GM12873 (cell line): ENCODE data around the gene CHMP6.

Experiments used
- TF ChIP-seq, protein P1 (sequence below): IDR thresholded peaks from 2 replicates; pipeline ENCODE4 v1.5.1; 2012; ENCODE audit warnings: low read depth, mild to moderate bottlenecking, moderate library complexity, low read length, control low read depth; ENCODE audit not compliant: insufficient read depth; ENCODE audit errors: missing control alignments

Gene CHMP6

GRCh38 chr17:81029859-81030258, 38.2 kb downstream of the CHMP6 start:
- TF ChIP-seq, protein P1, sequence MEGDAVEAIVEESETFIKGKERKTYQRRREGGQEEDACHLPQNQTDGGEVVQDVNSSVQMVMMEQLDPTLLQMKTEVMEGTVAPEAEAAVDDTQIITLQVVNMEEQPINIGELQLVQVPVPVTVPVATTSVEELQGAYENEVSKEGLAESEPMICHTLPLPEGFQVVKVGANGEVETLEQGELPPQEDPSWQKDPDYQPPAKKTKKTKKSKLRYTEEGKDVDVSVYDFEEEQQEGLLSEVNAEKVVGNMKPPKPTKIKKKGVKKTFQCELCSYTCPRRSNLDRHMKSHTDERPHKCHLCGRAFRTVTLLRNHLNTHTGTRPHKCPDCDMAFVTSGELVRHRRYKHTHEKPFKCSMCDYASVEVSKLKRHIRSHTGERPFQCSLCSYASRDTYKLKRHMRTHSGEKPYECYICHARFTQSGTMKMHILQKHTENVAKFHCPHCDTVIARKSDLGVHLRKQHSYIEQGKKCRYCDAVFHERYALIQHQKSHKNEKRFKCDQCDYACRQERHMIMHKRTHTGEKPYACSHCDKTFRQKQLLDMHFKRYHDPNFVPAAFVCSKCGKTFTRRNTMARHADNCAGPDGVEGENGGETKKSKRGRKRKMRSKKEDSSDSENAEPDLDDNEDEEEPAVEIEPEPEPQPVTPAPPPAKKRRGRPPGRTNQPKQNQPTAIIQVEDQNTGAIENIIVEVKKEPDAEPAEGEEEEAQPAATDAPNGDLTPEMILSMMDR, result no peak

DNA sequence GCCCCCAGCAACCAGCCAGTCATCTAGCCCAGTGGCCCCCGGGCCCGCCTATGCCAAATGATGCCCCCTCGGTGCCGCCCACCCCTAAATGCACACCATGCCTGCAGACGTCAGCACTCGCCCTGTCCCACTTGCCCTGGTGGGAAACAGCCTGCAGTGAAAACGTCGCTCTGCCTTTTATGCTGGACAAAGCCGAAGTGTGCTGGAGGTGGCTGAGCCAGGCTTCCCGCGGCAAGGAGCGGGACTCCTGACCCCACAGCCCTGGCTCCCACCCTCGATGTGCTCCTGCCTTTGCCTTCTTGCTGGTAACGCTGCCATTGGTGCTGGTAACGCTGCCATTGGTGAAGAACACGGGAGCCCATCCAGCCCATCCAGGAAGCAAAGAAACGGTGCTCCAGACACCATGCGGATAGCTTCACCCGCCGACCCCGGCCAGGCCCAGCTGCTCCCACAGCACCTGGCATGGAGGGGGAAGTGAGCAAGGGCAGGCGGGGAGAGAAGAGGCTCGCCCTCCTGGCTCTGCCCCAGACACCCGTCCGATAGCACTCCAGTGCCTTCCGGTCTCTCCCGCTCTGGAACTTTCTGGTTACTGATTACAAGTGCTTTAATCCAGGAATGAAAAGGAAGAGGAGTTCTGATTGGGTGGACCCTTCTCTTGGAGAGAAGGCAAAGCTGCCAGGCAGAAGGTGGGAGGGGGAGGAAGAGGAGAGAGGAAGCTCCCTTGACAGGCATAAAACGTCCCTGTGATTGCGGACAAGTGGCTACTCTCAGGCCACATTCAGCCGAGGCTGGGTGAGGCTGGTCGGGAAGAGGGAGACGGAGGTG, 39.3 kb downstream of the CHMP6 start:
- TF ChIP-seq, protein P1, result no peak

DNA sequence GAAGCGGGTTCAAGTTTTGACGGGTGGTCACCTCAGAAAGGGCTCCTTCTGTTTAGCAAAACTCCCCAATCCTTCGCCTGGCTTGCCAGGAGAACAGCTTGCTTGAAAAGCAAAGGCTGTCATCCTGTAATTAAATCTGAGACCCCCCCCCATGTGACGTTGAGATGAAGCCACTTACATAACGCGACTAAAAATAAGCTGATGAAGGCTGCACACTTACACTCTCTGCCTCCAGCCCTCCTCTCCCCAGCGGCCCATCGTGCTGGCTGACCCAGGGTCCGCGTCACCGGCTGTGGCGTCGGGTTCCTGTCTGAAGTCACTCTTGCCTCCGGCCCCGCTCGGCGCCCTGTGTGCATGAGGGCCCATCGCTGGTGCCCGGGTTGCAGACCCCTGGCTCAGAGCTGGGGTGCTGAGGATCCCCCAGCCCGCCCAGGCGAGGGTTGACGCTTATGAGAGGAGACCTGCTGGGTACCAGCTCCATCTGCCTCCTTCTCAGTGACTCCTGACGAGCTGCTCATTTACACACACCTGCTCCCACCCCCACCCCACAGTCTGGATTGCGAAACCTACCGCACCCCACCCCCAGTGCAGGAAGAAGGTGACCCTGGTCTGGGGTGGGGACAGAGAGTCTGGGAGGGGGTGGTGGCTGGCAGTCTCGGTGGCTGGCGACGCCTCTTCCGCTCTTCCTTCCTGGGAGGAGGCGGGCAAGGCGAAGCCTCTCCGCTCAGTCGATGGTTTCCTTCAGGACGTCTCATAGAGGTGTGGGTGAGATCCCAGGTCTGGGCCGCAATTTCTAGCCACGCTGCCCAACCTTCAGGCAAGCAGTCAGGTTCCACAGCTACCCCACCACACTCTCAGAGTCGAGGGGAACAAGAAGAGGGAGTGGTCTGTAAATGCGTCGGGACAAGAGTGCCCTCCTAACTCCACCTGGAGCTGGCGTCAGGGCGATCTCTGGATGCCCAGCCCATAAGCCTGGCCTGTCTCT, 40.2 kb downstream of the CHMP6 start:
- TF ChIP-seq, protein P1, result no peak

DNA sequence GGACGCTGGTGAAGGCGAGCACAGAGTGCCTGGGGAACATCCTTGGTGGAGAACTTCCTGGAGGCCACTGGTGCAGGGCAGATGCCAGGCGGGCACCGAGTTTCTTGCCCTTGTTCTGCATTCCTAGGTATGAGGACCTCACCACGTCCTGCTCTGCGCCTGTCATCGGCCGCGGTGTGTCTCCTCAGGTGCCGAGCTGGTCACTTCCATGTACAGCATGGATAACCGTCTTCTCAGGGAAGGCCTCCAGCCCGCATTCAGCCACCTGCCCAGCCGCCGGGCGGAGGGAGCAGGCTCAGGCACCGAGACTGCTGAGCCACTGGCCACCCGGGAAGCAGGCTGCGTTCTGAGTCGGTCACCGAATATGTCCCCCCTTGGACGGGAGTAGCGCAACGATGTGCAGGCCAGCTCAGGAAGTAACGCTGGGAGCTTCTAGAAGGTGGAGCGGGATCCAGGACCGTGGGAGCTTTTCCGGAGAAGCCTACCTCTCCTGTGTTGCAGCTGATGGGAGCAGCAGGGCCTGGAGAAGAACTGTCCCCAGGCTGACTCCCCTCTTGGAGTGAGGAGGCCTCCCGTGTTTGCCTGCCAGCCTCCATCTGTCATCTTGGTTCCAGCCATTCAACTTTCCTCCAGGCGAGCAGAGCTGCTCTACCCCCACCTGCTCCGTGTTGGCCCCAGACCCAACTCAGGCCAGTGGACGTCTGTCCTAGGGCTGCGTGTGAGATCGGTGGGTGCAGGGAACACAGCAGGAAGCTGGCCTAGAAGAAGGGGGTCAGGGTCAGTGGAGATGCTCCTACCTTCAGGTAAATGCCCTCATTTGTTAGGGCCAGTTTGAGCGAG, 41.2 kb downstream of the CHMP6 start:
- TF ChIP-seq, protein P1, result no peak

DNA sequence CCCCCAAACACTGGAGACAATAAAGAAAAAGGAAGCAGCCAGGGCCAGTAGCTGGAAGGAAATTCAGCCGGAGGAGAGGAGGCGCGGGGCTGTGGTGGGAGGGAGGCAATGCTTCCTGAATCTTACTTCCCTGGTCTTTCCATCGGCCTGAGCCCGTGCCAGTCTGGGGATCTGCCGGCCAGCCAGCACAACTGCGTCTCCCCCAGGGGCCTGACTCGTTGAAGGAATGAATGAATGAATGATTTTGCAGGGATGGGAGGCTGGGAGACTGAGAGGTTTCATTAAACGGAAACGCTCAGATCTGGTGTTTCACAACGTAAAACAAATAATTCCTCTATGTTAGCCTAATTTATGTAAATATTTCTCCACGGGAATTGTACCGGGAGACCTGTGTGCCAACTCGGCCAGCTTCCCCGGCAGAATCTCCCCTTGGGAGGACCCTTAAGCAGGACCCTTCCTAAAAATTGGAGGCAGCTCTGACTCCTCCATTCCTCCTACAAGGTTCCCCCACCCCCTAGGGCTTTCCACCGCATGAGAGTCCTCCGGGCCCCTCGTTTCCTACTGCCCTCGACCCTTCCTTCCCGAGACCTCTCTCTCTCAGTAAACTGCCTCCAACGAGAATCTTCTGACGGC, 42.0 kb downstream of the CHMP6 start:
- TF ChIP-seq, protein P1, result no peak

- TF ChIP-seq, protein P1, result no peak
Observed at GRCh38 chr17:81034168-81034777, 42.6 kb downstream of the CHMP6 start.
